Activated CD4-positive, alpha-beta memory T cell treated with anti-CD3 and anti-CD28 coated beads, Interleukin-2, amount 10 ng/mL, durations not matched to agents 7 days and 5 days (primary cell): ENCODE measurements around the gene GMEB2. TPM values are rescaled to one million over a fixed set of nuclear protein-coding genes. Genes with fewer than 3 reads are reported as not detected.

Source experiments
- CTCF ChIA-PET: fragments of 350-600 bp; sonication (Branson Sonifier 250); formaldehyde crosslinking; loops from one replicate; lab custom pipeline; 2021; ENCODE audit warnings: antibody characterized with exemption, inconsistent platforms; lab: Charles Lee
- POLR2A ChIA-PET: fragments of 350-600 bp; sonication (Branson Sonifier 250); formaldehyde crosslinking; loops from one replicate; lab custom pipeline; 2021; ENCODE audit warnings: antibody characterized with exemption; lab: Charles Lee
- DNase-seq: peaks from one replicate; pipeline ENCODE4 v3.0.0-alpha.2; 2020
- H3K27ac Mint-ChIP-seq: one replicate; pipeline ENCODE4 v1.8.0; 2021; ENCODE audit warnings: mild to moderate bottlenecking, mixed read lengths
- H3K27me3 Mint-ChIP-seq: one replicate; pipeline ENCODE4 v1.8.0; 2021; ENCODE audit warnings: mixed read lengths
- H3K36me3 Mint-ChIP-seq: one replicate; pipeline ENCODE4 v1.8.0; 2021; ENCODE audit warnings: low read depth, mixed read lengths
- H3K4me1 Mint-ChIP-seq: one replicate; pipeline ENCODE4 v1.8.0; 2021; ENCODE audit warnings: mixed read lengths
- H3K4me3 Mint-ChIP-seq: one replicate; pipeline ENCODE4 v1.8.0; 2021; ENCODE audit warnings: mild to moderate bottlenecking, mixed read lengths
- H3K9me3 Mint-ChIP-seq: one replicate; pipeline ENCODE4 v1.8.0; 2021; ENCODE audit warnings: mixed read lengths
- total RNA-seq, 2 experiments: library from RNA; stranded (reverse); gene quantifications; one replicate each; pipeline ENCODE4 v1.2.3, GENCODE V29; 2021

The GMEB2 gene
- total RNA-seq, 2 experiments from 2014 or later, result 17.9 to 18.5 TPM

- Mint-ChIP-seq H3K4me1 (no peaks in the 10 kb centered on the region), H3K27ac (no peak overlapping the region), H3K27me3 (peaks cover 8% of the 10 kb centered on the region), H3K4me3 (no peak overlapping the region), H3K9me3 (no peaks in the 10 kb centered on the region), H3K36me3 (peaks cover 23% of the 10 kb centered on the region)
- CTCF ChIA-PET, result no interaction called here
- DNase-seq, result no peak
- POLR2A ChIA-PET, result interaction anchor here (1.3 kb wide), 1 partner anchor 14 kb away, joined by 4 read pairs; the partner anchor contains the start of gene HELZ2
Measured at GRCh38 chr20:63587256-63587655, 39.6 kb downstream of the GMEB2 start.

DNA sequence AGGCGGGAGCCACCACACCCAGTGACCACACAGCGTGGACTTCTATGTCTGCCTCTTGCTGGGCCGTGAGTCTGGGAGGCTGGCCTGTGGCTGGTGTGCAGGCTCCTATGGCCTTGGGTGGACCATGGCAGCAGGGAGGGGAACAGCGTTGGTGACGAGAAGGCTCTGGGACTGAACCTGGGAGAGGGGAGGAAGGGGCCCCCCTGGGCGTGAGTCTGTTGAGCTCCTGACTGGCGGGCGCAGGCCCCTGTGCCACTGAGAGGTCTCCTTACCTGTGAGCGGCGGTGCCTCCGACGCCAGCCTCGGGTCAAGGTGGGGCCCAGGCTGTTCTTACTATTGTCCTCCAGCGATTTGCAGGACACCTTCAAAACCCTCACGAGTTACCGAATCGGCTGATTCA, 40.1 kb downstream of the GMEB2 start:
- no peak overlapping the region for H3K4me3 Mint-ChIP-seq
- no peaks in the 10 kb centered on the region for H3K9me3 Mint-ChIP-seq
- no peaks in the 10 kb centered on the region for H3K4me1 Mint-ChIP-seq
- peaks cover 23% of the 10 kb centered on the region for H3K36me3 Mint-ChIP-seq
- no peak overlapping the region for H3K27ac Mint-ChIP-seq
- DNase-seq, result no peak
- CTCF ChIA-PET, result no interaction called here
- peaks cover 8% of the 10 kb centered on the region for H3K27me3 Mint-ChIP-seq
- POLR2A ChIA-PET, result no interaction called here

DNA sequence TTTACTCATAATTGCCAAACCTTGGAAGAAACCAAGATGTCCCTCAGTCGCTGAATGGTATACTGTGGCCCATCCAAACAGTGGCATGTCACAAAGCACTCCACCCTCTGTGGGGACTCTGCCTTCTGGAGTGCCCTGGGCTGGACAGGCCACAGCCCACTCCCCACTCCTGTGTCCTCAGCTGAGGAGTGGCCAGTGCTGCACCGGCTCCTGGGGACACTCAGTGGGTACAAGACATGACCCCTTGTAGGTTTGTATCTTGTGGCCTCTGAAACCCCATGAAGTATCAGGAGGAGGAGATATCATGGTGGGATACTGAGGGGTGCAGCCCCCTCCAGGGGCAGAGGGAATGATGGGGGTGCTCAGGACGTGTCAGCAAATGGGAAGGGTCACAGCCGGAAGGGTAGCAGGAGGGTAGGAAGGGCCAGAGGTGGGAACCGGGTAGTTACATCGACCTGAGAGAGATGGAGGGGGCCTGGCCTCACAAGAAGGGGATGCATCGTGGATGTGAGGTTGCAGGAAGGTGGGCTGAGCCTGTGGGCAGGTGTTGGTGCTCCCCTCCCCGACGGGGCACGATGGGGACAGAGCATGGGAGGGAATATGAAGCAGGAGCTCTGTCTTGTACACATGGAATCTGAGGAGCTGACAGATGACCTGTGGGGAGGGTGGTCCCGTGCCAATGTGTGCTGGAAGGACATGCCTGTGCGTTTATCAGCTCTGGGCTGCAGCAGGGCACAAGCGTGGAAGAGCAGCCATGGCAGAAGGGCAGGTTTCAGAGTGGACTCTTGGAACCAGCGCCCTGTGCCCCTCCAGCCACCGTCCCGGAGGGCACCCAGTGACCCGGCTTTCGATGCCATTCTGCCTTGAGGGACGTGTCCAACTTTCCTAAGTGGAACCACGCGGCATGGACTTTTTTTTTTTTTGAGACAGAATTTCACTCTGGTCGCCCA, 41.0 kb downstream of the GMEB2 start:
- H3K4me3 Mint-ChIP-seq, result no peak overlapping the region
- CTCF ChIA-PET, result no interaction called here
- H3K36me3 Mint-ChIP-seq, result peaks cover 16% of the 10 kb centered on the region

DNA sequence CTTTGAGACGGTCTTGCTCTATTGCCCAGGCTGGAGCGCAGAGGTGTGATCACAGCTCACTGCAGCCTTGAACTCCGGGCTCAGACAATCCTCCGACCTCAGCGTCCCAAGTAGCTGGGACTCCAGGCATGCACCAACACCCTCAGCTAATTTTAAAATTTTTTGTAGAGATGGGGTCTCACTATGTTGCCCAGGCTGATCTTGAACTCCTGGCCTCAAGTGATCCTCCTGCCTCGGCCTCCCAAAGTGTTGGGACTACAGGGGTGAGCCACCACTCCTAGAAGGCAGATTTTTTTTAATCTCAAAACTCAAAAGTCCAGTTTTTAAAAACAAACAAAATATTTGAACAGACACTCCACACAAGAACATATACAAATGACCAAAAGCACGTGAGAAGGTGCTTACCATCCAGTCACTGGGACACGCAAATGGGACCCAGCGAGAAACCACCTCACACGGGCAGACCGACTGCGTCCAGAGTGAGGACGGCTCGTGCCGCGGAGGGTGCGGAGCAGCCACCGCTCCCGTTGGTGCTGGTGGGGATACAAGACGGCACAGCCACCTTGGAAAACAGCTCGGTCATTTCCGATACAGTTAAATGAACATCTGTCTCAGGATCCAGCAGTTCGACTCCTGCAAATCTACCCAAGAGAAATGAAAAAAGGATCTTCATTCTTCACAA, 44.4 kb downstream of the GMEB2 start:
- Mint-ChIP-seq H3K27ac (no peak overlapping the region), H3K9me3 (no peaks in the 10 kb centered on the region), H3K36me3 (peaks cover 4% of the 10 kb centered on the region), H3K4me1 (no peaks in the 10 kb centered on the region), H3K27me3 (peaks cover 30% of the 10 kb centered on the region), H3K4me3 (no peak overlapping the region)
- POLR2A ChIA-PET, result interaction anchor here (0.6 to 2.0 kb wide), 4 partner anchors 29 to 76 kb away, joined by 3 to 5 read pairs (median 4); partner anchors contain the start of genes PPDPF and RTEL1
- no peak for DNase-seq
- CTCF ChIA-PET, result interaction anchor here (0.5 to 1.9 kb wide), 3 partner anchors 9 to 74 kb away, joined by 3 to 14 read pairs (median 3); no protein-coding TSS in a partner anchor

More for the DNA sequence above, 41.0 kb downstream of the GMEB2 start:
- Mint-ChIP-seq H3K27ac (no peak overlapping the region), H3K9me3 (no peaks in the 10 kb centered on the region), H3K4me1 (no peaks in the 10 kb centered on the region), H3K27me3 (peaks cover 8% of the 10 kb centered on the region)
- POLR2A ChIA-PET, result no interaction called here
- no peak for DNase-seq

GRCh38 chr20:63580796-63581461, 46.0 kb downstream of the GMEB2 start:
- ChIA-PET CTCF (interaction anchor here (0.6 to 1.9 kb wide), 2 partner anchors 14 to 61 kb away, joined by 3 to 14 read pairs; no protein-coding TSS in a partner anchor), POLR2A (interaction anchor here (0.9 to 2.0 kb wide), 4 partner anchors 9 to 284 kb away, joined by 3 to 5 read pairs (median 3); partner anchors contain the start of genes PPDPF, RTEL1 and TPD52L2)
- peak; percentile 80 for DNase-seq
- H3K4me1 Mint-ChIP-seq, result peaks cover 2% of the 10 kb centered on the region
- no peak overlapping the region for H3K4me3 Mint-ChIP-seq
- no peak overlapping the region for H3K27ac Mint-ChIP-seq
- no peaks in the 10 kb centered on the region for H3K9me3 Mint-ChIP-seq
- peaks cover 38% of the 10 kb centered on the region for H3K27me3 Mint-ChIP-seq
- H3K36me3 Mint-ChIP-seq, result no peaks in the 10 kb centered on the region

DNA sequence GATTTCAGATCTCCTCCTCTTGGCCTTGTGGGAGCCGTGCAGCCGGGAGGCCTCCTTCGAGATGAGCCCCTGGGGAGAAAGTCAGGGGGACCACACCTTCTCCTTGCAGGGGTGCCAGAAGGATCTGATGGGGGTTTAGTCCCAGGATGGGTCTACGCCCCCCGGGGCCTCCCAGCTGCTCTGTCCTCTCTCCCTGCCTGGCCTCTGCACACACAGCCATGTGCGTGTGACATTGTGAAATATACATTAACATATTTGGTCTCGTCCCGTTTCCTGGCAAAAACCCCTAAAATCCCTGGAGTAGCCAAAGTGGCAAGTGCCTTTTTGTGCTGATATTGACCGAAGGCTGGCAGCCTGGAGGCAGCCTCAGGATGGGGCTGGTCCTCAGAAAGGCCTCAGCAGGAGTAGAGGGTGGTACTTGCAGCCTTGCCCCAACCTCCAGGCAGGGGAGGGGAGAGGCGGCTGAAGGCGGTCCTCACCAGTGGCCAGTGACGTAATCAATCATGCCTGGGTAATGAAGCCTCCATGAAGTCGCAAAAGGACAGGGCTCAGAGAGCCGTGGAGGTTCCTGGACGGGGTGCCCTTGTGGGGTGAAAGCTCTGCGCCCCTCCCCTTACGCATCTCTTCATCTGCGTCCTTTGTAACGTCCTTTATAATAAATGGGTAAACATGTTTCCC, 47.7 kb downstream of the GMEB2 start:
- H3K27ac Mint-ChIP-seq, result no peak overlapping the region
- H3K27me3 Mint-ChIP-seq, result peaks cover 47% of the 10 kb centered on the region
- no peaks in the 10 kb centered on the region for H3K36me3 Mint-ChIP-seq
- H3K4me1 Mint-ChIP-seq, result peaks cover 5% of the 10 kb centered on the region
- POLR2A ChIA-PET, result no interaction called here
- no peaks in the 10 kb centered on the region for H3K9me3 Mint-ChIP-seq
- no peak overlapping the region for H3K4me3 Mint-ChIP-seq
- CTCF ChIA-PET, result no interaction called here
- DNase-seq, result no peak

DNA sequence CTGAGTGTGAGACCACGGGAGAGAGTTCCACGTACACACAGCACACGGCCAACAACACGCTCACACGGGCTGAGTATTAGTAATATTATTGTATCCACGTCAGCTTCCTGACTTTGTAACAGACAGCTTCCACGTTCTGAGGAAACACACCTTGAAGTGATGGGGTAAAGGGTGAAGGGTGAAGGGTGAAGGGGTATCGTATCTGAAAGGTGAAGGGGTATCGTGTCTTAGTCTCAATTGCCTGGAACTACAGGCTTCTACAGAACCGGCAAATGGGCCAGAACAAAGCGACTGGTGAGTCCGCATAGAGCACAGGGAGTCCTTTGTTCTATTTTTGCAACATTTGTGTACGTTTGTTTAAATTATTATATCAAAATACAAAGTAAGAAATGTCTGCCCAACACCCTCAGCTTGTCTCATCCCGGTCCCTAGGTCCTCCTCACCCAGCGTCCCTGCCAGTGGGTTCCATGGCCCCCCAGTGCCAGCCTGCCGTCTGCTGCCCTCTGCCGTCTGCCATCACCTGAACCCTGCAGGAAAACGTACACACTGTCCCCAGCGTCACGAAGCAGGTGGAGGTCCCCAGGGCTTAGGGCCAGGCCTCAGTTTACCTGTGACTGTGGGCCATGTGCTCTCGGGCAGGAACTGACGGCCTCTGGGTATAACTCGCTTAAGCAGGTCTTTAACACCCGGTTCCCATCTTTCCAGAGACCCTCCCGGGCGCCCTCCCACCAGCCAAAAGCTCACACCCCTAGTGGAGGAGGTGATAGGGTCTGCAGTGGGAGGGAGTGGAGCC, 48.5 kb downstream of the GMEB2 start:
- Mint-ChIP-seq H3K9me3 (no peaks in the 10 kb centered on the region), H3K4me3 (no peak overlapping the region), H3K4me1 (peaks cover 5% of the 10 kb centered on the region), H3K36me3 (no peaks in the 10 kb centered on the region), H3K27ac (no peak overlapping the region), H3K27me3 (peaks cover 47% of the 10 kb centered on the region)
- DNase-seq, result no peak
- ChIA-PET CTCF (interaction anchor here (0.7 kb wide), 1 partner anchor 22 kb away, joined by 3 read pairs; no protein-coding TSS in a partner anchor), POLR2A (no interaction called here)

DNA sequence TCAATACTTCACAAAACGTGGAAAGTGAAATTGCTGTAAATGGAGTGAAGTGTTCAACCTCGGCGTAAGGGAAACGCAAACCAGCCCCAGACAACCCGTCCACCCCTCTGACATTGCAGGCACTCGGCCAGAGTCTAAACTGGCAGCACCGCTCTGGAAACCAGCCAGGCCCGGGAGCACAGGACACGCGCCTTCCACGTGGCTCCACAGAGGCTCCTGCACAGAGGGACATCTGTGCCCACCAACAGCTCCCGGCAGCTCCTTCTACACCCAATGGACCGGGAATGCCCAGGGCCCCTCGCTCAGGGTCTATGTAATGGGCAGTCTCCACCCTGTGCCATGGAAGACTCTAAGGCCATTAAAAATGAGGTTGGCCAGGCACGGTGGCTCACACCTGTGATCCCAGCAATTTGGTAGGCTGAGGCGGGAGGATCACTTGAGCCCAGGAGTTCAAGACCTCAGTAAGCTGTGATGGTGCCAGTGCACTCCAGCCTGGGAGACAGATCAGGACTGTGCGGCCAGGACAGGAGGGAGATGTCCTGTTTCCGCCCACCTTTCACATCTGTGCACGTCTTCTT, 49.5 kb downstream of the GMEB2 start:
- Mint-ChIP-seq H3K27me3 (peaks cover 39% of the 10 kb centered on the region), H3K36me3 (no peaks in the 10 kb centered on the region), H3K9me3 (no peaks in the 10 kb centered on the region), H3K4me3 (no peak overlapping the region), H3K27ac (no peak overlapping the region), H3K4me1 (peaks cover 5% of the 10 kb centered on the region)
- no peak for DNase-seq
- ChIA-PET CTCF (no interaction called here), POLR2A (no interaction called here)

GRCh38 chr20:63576311-63576710, 50.6 kb downstream of the GMEB2 start:
- CTCF ChIA-PET, result interaction anchor here (0.7 kb wide), 1 partner anchor 10 kb away, joined by 4 read pairs; no protein-coding TSS in a partner anchor
- POLR2A ChIA-PET, result no interaction called here
- Mint-ChIP-seq H3K4me3 (no peak overlapping the region), H3K27me3 (peaks cover 39% of the 10 kb centered on the region), H3K9me3 (no peaks in the 10 kb centered on the region), H3K4me1 (peaks cover 5% of the 10 kb centered on the region), H3K36me3 (no peaks in the 10 kb centered on the region), H3K27ac (no peak overlapping the region)
- DNase-seq, result no peak

DNA sequence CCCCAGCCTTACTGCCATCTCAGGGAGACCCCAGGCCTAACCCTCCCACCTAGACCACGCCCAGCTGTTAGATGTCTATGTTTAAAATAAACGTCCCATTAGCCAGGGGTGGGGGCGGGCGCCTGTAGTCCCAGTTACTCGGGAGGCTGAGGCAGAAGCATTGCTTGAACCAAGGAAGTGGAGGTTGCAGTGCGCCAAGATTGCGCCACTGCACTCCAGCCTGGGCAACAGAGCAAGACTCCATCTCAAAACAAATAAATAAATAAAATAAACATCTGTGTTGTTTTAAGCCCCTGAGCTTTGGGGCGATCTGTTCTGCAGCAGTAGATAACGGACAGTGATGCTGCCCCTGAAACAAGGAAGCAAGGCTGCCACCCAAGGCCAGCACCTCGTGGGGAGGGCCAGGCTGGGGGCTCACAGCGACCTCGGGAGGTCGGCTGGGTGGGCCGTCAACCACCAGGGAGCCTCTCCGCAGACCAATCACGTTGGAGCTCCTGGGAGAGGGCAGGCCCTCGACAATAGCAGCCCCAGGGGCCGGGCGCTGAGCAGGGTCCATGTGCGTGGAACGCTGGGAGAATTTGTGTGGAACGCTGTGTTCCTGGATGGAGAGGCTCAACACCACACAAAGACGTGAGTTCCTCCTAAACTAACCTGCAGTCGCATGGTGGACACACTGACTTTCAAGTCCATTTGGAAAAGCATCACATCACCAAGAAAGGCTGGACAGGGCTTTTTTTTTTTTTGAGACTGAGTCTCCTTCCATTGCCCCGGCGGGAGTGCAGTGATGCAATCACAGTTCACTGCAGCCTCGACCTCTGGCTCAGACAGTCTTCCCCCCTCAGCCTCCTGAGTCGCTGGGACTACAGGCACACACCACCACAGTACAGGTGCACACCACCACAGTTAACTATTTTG, 51.8 kb downstream of the GMEB2 start:
- no peak overlapping the region for H3K27ac Mint-ChIP-seq
- ChIA-PET CTCF (interaction anchor here (0.5 kb wide), 1 partner anchor 9 kb away, joined by 3 read pairs; no protein-coding TSS in a partner anchor), POLR2A (interaction anchor here (1.1 to 2.6 kb wide), 7 partner anchors 10 to 290 kb away, joined by 3 to 14 read pairs (median 6); partner anchors contain the start of genes PTK6, RTEL1 and TPD52L2)
- peaks cover 33% of the 10 kb centered on the region for H3K27me3 Mint-ChIP-seq
- no peak for DNase-seq
- H3K36me3 Mint-ChIP-seq, result no peaks in the 10 kb centered on the region
- no peaks in the 10 kb centered on the region for H3K9me3 Mint-ChIP-seq
- H3K4me3 Mint-ChIP-seq, result peak overlapping the region; percentile 83
- H3K4me1 Mint-ChIP-seq, result peaks cover 6% of the 10 kb centered on the region
